NCI-H345 treated with DMSO at 0.1 percent for 48 hours (cell line): ENCODE results near the gene SCGB1D4.
"Not testable (repeated sequence)": the region's sequence is repeated elsewhere in the genome, so short reads cannot be mapped to it uniquely, and the experiment has no call there.

Source experiments
- DNase-seq: peaks from one replicate; lab custom pipeline; 2025; ENCODE audit not compliant: unreplicated experiment; lab: John Stamatoyannopoulos, UW

SCGB1D4 gene, protein sequence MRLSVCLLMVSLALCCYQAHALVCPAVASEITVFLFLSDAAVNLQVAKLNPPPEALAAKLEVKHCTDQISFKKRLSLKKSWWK

DNA sequence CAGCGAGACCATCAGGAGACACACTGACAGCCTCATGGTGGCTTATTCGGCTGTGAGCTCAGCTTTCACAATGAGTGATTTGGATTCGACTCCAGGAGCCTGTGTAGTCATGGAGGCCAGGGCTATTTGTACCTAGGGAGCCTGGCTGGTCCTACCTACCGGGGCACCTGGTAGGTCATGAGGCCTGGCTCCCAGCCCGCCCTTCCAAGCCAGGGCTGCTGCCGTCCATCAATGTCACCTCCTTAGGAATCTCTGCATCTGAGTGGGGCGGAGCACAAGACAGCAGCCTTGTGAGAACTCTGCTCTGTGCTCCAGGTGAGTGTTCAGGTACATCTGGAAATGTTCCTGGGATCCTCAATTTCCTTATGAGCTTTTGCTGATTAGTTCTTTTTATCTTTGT is at the start of gene SCGB1D4:
SCGB1D4 (minus strand) TSS at position 101 of the 400 bp plus-strand sequence; CDS start at position 36, 65 bp downstream.
- no peak for DNase-seq

DNA sequence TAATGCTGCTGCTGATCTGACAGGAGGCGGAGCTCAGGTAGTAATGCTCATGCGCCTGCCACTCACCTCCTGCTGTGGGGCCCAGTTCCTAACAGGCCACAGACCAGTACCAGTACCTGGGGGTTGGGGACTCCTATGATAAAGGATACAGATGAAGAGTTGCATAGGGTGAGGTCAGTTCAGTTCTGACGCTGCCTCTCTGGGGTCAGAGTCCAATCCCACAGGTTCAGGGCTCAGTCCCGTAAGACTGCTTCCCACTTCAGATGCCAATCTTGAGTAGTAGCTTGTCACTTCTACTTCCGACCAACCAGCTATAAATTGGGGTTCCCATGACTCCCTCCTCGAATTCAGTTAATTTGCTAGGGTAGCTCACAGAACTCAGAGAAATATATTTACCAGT is 47.0 kb upstream of the SCGB1D4 start:
- DNase-seq = no peak

DNA sequence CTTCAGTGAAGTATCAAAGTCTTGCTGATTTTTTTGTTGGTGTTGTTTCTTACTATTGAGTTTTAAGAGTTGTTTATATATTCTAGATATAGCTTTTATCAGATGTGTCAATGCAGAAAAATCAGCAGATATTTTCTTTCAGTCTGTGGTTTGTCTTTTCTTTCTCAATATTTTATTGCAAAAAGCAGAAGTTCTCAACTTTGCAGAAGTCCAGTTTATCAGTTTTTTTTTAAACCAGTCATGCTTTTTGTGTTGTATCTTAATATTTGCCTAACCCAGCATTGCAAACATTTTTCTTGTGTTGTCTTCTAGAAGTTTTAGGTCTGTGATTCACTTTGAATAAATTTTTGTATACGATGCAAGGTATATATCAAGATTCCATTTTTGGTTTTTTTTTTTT is 45.3 kb upstream of the SCGB1D4 start:
- no peak for DNase-seq

DNA sequence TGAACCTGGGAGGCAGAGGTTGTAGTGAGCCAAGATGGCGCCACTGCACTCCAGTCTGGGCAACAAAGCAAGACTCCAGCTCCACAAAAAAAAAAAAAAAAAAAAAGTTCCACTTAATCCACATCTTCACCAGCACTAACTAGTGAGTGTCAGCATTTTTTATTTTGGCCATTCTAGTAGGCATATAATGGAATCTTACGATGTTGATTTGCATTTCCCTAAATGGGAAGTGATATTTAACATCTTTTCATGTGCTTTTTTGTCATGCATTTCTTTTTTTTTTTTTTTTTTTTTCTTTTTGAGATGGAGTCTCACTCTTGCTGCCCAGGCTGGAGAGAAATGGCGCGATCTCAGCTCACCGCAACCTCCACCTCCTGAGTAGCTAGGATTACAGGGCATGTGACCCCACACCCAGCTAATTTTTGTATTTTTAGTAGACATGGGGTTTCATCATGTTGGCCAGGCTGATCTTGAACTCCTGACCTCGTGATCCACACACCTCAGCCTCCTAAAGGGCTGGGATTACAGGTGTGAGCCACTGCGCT is 44.8 kb upstream of the SCGB1D4 start:
- DNase-seq = not testable (repeated sequence)

DNA sequence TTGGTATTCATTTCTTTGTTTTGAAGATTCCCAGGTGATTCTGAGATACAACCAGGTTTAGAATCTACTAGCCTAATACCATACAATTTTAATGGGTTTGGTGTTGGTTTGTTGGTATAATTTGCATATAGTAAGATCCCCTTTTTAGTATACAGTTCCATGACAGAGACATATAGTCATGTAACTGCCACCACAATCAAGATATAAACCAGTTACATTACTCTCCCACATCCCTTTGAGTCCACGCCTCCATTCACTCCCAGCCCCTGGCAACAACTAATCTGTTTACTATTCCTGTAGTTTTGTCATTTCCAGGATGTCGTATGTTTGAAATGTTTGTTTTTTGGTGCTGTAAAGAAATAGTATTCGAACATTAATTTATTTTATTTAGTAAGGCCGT is 42.7 kb upstream of the SCGB1D4 start:
- DNase-seq = no peak

DNA sequence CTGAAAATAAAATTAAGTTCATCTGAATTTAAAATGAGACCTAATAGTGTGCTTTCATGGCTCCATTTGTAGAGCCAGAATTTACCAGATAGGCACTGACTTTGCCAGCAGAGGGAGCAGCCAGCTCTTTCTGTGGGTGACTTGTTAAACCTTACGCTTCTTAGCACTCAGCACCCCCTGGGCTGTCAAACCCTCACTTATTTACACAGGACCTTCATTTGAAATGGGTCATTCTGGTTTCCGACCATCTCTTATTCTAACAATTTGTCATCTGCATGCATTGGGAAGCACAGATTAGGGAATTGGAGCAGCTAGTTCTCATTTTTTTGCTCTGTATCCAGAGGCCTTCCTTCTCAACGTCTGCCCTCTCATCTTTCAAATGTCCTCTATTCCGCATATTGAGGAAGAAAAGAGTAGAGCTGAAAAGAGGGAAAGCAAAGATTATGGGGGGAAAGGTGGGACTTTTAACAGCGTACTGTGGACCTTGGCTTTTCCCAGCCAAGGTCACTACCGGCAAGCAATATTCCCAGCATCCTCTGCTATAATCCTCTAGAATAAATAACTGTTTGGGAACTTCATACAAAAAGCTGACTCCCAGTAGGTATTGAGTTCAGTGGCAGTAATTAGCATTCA is 41.5 kb upstream of the SCGB1D4 start:
- DNase-seq = no peak

DNA sequence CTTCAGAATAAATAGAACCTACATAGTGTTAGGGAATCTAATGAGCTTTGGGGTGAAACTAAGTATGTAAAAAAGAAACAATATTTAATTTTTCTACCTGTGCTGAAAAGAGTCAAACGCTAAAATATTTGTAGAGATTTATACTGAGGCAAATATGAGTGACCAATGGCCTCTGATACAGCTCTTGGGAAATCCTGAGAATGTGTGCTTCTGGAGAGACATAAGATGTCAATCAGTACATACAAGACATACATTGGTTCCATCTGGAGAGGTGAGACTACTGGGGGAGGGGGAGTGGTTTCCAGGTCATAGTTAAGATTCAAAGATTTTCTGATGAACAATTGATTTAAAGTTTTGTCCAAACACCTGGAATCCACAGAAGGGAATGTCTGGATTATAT is 39.3 kb upstream of the SCGB1D4 start:
- DNase-seq = no peak

DNA sequence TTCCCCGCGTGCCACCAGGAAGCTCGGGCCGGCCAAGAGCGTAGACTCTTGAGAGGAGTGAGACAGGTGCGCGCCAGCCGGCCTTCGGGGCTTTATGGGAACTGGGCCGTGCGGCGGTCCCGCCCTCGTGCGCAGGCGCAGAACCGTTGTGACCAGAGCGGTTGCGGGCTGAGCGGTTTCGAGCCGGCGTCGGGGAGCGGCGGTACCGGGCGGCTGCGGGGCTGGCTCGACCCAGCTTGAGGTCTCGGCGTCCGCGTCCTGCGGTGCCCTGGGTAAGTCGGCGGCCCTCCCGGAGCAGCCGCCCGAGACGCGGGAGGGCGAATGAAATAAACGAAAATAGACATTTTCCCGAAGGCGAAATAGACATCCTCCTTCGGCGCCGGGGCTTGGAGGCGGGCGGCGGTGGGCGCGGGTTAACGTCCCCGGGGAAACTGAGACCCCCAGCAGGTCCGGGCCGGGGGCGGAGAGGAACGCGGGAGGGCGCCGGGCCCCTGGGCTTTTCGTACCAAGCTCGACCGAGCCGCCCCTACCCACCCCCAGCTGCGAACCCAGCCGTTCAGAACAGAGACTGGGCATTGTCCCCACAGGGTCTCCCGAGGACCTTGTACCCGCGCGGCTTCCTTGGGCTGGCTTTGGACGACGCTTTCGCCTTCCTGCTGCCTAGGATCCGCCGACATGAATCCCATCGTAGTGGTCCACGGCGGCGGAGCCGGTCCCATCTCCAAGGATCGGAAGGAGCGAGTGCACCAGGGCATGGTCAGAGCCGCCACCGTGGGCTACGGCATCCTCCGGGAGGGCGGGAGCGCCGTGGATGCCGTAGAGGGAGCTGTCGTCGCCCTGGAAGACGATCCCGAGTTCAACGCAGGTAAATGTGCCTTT is 38.7 kb upstream of the SCGB1D4 start, which contains the start of gene ASRGL1:
ASRGL1 (plus strand) TSS at position 146 of the 879 bp plus-strand sequence; CDS start at position 676, 530 bp downstream.
- peak; percentile 64 for DNase-seq

DNA sequence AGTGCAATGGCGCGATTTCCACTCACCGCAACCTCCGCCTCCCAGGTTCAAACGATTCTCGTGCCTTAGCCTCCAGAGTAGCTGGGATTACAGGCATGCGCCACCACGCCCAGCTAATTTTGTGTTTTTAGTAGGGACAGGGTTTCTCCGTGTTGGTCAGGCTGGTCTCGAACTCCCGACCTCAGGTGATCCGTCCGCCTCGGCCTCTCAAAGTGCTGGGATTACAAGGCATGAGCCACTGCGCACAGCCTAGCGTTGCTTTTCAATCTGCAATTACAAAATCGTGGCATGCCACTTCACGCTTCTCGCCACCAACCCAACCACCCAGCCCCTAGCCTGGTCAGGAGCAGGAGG is 38.1 kb upstream of the SCGB1D4 start:
- not testable (repeated sequence) for DNase-seq

DNA sequence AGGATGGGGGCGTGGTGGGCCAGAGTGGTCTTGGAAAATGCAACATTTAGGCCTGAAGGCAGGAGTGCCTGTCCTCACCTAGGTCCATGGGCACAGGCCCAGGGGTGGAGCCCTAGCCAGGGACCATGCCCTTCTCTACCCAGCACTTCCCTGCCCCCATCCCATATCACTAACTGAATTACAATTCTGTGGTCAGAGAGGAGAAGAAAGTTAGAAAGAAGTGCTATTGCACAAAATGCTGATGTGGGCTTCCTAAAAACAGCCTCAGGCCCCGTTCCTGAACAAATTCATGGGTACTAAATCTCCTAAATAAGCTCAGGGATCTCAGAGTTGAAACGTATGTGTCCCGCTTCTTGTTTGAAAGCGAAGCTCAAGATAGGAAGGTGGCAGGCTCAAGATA is 34.9 kb upstream of the SCGB1D4 start:
- no peak for DNase-seq

DNA sequence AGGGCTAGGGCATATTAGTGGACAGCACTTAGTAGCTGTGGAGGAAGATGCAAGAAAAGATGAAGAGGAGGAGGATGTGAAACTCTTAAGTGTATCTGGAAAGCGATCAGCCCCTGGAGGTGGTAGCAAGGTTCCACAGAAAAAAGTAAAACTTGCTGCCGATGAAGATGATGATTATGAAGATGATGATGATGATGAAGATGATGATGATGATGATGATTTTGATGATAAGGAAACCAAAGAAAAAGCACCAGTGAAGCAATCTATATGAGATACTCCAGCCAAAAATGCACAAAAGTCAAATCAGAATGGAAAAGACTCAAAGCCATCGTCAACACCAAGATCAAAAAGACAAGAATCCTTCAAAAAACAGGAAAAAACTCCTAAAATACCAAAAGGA is 32.4 kb upstream of the SCGB1D4 start:
- DNase-seq = not testable (repeated sequence)

DNA sequence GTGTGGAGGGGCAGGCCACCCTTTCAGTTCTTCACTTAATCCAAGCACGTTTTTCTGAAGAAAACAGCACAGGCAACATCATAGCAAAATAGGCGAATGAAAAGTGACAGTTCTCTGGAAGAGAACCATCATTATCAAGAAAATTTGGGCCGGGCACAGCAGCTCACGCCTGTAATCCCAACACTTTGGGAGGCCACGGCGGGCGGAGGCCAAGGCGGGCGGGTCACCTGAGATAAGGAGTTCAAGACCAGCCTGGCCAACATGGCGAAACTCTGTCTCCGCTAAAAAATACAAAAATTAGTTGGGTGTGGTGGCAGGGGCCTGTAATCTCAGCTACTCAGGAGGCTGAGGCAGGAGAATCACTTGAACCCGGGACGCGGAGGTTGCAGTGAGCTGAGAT is 28.7 kb upstream of the SCGB1D4 start:
- DNase-seq = not testable (repeated sequence)

DNA sequence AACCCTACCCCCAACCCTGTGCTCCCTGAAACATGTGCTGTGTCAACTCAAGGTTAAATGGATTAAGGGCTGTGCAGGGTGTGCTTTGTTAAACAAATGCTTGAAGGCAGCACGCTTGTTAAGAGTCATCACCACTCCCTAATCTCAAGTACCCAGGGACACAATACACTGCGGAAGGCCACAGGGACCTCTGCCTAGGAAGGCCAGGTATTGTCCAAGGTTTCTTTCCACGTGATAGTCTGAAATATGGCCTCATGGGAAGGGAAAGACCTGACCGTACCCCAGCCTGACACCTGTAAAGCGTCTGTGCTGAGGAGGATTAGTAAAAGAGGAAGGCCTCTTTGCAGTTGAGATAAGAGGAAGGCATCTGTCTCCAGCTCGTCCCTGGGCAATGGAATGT is 27.8 kb upstream of the SCGB1D4 start:
- not testable (repeated sequence) for DNase-seq

DNA sequence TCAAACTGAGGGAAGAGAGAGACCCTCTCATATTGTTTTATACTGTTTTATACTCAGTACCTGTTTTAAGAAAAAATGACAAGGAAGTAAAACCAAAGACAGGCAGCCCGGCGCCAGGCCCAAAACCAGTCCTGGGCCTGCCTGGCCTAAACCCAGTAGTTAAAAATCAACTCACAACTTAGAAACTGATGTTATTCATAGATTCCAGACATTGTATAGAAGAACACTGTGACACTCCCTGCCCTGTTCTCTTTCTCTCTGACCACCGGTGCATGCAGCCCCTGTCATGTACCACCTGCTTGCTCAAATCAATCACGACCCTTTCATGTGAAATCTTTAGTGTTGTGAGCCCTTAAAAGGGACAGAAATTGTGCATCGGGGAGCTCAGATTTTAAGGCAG is 26.9 kb upstream of the SCGB1D4 start:
- not testable (repeated sequence) for DNase-seq

DNA sequence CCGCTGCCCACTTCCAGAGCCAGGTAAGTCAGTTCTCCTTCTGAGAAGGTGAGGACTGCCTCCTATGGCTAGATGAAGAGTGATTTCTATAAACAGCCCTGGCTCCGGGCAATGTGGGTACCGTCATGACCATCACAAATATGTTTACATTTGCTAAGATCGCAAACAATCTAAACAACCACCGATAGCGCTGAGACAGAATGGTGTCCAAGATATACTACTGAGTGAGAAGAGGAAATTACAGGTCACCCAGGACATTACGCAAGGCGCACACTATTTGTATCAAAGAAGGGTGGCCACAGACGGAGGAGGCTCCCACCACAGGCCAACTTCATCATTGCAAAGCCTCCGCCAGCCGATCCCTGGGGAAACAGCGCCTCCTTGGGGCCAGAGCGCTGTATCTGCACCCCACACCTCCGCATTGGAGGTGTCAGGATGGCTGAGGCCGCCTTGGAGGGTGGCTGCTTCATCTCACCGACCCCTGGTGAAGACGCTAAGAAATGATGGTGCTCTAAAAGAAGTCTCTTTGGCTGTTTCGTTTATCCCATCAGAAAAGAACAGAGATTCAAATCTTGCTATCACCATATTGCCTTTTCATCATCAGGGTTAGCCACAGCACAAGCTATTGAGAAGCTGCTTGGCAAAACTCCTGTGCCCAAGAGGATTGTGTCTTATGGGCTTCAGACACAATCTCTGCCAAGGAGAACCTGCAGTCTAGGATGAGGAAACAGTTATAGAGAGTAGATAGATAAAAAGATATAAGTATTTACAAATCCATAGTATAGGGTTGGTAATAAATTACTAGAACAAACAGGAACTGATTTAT is 26.1 kb upstream of the SCGB1D4 start:
- DNase-seq = no peak

DNA sequence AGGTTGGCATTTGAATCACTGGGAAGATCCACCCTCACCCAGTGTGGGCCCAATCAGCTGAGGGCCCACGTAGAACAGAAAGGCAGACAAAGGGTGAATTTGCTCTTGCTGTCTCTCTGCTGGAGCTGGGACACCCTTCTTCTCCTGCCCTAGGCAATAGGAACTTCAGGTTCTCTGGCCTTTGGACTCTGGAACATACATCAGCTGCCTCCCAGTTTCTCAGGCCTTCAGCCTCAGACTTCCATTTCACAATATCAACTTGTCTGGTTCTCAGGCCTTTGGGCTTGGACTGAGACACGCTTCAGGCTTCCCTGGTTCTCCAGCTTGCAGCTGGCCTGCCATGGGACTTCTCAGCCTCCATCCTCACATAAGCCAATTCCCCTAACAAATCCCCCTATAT is 23.6 kb upstream of the SCGB1D4 start:
- DNase-seq = no peak

DNA sequence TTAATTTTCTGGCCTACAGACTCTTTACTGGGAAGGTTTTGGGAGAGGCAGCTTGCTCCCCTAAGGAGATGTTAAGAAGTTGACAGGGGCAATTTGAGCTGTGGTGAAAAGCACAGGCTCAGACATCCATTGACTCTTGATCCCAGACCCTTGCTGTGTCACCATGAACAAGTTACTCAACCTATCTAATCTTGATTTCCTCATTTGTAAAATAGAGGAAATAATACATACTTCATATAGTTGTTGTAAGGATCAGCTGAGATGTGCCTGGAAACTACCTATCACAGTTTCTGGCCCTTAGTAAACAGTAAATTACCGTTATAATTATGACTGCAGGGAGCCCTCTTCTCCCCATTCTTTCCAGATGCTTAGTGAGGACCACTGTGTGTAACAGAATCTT is 16.6 kb upstream of the SCGB1D4 start:
- DNase-seq = no peak

DNA sequence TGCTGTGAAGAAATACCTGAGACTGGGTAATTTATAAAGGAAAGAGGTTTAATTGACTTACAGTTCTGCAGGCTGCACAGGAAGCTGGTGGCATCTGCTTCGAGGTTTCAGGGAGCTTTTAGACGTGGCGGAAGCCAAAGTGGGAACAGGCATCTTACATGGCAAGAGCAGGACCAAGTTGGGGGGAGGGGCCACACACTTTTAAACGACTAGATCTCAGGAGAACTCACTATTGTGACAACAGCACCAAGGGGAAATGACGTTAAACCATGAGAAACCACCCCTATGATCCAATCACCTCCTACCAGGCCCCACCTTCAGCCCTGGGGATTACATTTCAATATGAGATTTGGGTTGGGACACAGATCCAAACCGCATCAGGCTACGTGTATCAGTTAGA is 11.1 kb upstream of the SCGB1D4 start:
- DNase-seq = no peak

DNA sequence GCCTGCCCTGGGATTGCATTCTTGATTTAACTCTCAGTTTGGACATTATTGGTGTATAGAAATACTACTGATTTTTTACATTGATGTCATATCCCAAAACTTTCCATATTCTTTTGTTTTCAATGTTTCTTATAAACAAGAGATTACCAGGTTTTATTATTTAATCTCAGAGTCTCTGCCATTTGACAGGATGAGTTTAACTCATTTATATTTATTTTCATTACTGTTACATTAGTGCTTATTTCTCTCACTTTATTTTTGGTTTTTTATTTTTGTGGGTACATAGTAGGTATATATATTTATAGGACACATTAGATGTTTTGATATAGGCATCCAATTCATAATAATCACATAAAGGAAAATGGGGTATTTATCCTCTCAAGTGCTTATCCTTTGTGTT is 9.1 kb upstream of the SCGB1D4 start:
- no peak for DNase-seq

DNA sequence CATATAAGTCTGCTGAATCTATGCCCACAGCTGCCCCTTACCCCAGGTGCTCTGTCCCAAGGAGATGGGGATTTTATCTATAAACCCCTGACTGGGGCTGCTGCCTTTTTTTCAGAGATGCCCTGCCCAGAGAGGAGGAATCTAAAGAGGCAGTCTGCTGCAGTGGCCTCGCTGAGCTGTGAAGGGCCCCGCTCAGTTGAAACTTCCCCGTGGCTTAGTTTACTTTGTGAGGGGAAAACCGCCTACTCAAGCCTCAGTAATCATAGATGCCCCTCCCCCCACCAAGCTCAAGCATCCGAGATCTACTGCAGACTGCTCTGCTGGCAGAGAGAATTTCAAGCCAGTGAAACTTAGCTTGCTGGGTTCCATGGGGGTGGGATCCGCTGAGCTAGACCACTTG is 7.4 kb upstream of the SCGB1D4 start:
- DNase-seq = no peak

DNA sequence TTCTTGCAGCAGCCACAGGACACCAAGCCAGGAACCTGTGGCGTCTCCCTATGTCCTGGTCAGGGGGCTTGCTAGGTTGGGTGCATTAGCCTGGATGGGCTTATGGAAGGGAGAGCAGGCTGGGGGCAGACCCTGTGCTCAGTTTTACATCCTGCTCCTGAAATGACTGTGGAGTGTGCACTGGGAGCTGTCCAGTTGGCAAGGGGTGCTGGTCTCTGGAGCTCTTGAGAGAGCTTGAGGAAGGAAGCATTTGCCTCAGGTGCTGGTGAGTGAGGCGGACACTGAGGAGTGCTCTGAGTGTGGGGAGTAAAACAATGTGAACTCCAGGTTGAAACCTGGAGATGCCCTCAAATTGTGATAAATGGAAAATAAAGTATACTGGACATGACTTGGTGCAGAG is 3.4 kb downstream of the SCGB1D4 start:
- no peak for DNase-seq
